GM19025 (cell line): ENCODE measurements around the gene LTBP1.
"Not testable (repeated sequence)": the region's sequence is repeated elsewhere in the genome, so short reads cannot be mapped to it uniquely, and the experiment has no call there.

Experiments
- ATAC-seq: cut with Tn5 transposase; IDR thresholded peaks from one replicate; pipeline ENCODE4 v1.9.1; 2021; ENCODE audit warnings: mild to moderate bottlenecking, low read depth, moderate library complexity; ENCODE audit not compliant: unreplicated experiment

LTBP1 gene

DNA sequence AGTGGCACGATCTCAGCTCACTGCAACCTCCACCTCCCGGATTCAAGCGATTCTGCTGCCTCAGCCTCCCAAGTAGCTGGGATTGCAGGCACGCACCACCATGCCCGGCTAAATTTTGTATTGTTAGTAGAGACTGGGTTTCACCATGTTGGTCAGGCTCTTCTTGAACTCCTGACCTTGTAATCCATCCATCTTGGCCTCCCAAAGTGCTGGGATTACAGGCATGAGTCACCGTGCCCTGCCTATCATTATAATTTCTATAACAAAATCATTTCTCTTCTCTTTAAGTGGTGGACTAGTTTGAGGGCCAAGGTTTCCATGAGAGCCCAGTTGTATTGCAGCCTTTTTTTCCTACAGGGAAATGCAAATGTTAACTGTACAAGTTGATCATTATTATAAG, 442.9 kb downstream of the LTBP1 start:
- ATAC-seq, result not testable (repeated sequence)

DNA sequence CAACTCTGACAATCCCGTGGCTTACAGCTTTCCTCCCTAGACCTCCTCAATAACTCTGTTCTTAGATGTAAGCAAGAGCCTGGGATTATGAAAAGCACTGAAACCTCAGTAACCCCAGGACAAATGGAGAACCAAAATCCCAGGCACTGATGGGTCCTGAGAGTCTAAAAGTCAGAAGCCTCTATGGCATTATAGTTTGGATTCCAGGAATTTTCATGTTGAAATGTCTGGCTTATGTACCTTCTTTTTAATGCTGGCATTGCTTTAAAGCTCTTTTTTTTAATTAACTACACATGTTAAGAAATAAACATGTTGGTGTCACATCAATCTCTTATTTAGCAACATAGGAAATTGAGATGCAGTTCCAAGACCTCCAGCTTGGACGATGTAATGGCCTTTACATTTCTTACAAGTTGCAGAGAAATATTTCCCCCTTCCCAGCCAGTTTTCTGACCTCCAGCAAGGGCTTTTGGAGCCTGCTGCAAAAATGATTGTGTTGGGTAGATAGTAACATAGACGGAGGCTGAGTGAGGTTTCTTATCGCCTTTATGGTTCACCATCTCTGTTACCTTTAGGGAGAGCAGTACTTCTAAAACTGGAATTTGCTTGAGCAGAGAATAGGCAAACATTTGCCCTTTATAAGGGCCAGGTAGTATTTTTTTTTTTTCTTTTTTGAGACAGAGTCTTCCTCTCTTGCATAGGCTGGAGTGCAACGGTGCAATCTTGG, 444.9 kb downstream of the LTBP1 start:
- ATAC-seq, result no peak

DNA sequence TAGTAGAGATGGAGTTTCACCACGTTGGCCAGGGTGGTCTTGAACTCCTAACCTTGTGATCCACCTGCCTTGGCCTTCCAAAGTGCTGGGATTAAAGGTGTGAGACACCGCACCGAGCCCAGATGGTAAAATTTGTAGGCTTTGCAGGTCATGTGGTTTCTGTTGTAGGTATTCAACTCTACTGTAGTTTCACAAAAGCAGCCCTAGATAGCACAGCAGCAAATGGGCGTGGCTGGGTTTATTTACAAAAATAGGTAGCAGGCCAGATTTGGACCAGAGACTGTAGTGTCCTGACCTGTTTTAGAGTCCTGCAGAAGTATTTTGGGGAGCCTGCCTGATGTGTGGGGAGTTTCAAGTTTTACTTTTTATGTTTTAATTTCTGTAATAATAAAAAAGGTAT, 445.6 kb downstream of the LTBP1 start:
- ATAC-seq, result no peak

DNA sequence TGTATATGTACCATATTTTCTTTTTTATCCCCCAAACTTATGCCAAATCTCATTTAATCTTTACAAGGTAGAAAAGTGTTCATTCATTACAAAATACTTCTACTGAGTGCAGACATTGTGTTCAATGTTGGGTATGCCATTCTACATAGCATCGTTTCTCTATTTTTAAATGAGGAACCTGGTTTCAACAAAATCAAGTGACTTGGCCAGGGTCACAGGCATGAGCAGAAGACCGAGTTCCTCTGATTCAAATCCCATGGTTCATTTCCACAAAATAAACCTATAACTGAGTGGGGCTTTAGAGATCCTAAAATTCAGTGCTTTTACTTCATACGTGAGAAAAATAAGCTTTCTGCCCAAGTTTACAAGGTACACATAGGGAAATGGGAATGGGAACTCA, 448.3 kb downstream of the LTBP1 start:
- ATAC-seq, result no peak

DNA sequence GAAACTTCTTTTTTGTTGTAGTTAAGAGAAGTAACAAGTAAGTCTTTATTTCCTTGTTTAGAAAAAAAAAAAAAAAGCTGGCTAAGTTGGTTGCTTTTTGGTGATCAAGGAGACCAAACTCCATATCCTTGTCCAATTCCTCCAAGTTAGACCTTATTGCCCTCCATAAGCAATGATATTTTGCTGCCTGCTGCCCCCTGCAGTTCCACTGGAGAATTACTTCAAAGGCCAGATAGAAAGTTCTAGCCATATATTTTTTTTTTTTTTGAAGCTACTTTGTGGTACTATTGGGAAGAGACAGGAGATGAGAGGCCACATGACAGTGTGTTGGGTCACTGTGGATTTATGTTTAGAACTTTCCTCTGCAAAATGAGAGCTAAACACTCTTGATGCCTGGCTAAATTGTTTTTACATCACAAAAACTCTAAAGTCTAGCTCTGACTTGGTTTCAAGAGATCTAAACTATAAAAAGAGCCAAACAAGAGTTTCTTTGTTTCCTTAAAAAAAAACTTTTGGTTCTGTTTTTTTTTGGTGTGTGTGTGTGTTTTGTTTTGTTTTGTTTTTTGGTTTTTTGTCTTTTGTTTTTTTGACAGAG, 449.0 kb downstream of the LTBP1 start:
- no peak for ATAC-seq

DNA sequence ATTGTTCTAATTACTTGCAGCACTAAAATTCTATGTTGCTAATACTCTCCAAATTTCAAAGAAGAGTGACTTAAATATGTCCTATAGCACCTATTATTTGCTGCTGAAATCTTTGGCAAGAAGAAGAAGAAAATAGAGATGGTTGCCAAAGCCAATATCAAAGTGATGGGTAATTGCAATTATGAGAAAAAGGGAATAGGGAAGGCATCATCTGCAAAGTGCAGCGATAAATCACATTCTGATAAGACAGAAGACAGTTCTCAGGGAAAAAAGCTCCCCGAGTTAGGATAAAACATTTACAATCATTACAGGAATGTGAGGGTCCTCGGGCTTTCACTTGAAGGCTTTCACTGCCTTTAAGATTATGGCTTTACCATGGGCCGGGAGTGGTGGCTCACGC, 457.6 kb downstream of the LTBP1 start:
- no peak for ATAC-seq

DNA sequence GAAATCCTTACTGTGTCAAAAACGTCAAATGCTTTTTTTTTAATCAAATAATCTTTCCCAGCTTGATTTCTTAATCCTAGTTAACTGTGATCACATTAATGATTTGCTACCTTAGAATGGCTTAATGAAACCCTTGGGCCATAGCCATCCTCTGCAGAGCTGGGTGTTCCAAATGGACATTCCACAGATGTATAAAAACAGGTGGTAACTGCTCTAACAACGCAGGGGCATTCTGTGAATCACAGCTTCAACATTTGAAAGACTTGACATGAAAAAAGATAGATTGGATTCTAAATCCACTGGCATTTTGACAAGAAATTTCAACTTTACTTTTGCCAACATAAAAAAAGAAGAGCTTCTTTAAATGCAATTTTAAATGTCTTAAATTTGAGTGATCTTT, 459.9 kb downstream of the LTBP1 start:
- no peak for ATAC-seq

DNA sequence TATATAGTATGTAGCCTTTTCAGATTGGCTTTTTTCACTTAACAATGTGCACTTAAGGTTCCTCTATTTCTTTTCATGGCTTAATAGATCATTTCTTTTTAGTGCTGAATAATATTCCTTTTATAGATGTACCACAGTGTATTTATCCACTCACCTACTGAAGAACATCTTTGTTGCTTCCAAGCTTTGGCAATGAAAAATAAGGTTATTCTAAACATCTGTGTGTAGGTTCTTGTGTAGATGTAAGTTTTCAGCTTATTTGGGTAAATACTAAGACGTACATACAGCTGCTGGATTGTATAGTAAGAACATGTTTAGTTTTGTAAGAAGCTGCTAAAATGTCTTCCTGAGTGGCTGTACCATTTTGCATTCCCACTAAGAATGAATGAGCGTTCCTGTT, 461.4 kb downstream of the LTBP1 start:
- no peak for ATAC-seq

DNA sequence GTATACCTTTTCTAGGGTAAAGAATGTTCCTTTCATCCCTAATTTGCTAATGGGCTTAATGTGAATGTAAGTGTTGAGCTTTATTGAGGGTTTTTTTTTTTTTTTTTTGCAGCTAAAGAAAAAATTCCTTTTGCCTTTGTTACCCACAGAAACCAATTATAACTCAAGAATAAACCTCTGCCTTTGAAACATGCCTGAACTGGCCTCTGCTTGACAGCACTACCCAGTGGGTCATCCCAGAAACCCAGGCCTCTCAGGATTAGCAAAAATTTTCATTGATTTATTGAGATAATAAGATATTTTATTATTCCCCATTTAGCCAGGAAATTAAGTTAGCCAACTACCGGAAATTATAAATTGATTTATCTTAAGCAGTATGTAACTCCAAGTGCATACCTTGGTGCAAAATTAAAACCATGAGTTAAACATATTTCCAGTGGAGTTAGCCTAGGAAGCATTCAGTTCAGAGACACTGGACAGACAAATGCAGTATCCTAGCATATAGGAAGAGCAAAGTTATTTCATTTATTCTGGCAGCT, 462.7 kb downstream of the LTBP1 start:
- ATAC-seq, result no peak

DNA sequence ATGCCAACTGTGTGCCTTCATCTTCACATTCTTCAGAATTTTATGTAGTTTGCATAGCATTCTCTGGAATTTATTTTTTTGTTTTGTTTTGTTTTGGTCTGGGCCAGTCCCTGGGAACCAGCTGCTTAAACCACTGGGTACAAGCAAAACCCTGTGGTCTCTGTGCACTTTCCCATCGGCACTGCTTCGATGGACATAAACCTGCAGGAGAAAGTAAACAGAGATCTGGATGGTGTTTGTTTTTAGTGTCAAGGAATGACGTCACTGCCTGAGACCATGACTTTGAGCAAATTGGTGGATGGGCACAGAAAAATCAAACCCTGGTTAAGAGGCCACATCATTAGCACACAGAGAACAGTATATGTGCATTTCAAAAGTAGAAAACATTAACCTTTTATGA, 465.0 kb downstream of the LTBP1 start:
- ATAC-seq, result no peak

DNA sequence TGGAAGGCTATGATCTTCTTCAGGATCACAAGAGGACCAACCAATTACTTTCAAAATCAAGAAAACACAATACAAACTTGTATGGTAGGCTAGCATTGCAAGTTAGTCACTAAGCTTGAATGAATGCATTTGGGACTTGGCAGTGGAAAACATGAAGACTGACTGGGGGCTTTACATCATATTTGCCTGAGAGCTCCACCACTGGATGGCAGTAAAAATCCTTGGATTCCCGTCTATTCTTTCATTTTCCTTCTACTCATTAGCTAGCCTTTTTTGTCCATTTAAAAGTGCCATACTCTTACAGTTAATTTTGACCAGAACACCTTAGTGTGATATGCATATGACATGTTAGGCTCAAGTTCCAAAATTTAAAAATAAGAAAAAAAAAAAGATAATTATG, 466.2 kb downstream of the LTBP1 start:
- no peak for ATAC-seq

DNA sequence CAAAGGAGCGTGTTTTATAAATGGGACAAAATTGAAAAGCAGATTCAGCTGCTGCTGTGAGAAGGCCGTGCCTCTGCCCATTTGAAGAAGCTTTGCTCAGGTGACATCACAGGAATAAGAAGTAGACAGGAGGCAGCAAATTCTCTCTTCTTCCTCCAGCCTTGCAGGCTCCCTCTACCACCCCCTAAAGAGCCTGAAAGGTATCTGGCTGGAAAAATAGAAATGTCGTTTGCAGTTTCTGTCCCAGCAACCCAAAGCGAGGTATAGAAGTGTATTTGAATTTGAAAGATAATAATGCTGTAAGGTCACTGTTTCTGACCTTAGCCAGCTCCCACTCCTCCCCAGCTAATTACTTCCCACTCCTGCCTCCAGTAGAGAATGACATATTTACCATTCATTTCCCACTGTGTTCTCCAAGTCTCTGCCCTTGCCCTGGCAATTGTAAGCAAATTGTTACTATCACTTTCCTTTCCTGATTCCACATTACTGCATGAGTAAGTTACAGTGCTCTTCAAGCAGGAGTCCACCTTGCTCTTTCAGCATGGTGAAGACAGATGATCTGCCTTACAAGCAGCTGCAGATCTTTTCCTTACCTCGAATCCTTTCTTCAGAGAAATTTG, 472.9 kb downstream of the LTBP1 start:
- ATAC-seq, result no peak

DNA sequence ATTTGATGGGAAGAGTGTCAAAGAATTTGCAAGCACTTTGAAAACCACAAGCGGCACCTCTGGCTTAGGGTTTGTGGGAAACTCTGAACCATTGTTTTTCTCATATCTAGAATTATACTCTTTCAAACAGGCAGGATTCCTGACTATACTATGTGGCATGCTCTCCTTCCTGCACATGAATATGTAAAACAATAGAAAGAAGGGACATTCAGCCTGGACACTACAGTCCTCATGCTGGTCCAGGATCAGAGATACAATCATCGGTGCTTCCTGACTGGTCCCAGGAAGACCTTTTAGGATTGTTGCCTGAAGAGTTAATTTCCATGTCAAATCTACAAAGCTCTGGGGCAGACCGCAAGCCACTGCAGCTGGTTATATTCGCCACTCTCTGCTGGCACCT, 474.0 kb downstream of the LTBP1 start:
- no peak for ATAC-seq

DNA sequence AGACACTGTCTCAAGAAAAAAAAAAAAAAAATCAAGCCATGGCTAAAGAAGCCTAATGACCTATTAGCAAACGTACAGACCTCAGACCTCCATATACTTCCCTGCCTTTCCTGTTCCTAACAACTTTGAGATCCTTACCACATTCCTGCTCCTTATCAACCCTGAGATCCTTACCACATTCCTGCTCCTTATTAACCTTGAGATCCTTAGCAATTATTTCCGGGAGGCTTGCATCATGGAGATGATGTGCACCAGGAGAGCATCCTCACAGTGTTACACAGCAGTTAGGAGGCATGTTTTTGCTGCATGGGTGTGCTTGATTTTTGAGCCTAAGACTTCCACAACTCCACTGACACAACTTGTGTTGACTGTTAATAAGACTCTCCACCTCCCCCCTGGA, 475.1 kb downstream of the LTBP1 start:
- no peak for ATAC-seq

DNA sequence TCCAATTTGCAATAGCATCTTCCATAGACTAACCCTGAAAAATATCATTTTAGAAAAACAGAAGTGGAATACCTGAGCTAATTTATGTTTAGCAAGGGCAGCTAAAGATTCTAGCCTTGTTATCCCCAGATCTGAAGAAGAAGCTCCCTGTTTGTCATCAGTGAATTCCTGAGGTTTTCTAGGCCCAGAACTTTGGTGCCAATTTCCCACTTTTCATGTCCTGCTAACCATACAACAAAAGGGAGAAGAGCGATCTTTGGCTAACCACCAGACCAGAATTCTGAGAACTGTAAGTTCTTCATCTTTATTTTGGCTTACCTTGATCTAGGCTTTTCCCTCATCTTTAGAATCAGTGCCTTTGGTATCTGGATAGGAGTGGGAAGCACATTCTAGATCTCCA, 478.4 kb downstream of the LTBP1 start:
- ATAC-seq, result no peak

DNA sequence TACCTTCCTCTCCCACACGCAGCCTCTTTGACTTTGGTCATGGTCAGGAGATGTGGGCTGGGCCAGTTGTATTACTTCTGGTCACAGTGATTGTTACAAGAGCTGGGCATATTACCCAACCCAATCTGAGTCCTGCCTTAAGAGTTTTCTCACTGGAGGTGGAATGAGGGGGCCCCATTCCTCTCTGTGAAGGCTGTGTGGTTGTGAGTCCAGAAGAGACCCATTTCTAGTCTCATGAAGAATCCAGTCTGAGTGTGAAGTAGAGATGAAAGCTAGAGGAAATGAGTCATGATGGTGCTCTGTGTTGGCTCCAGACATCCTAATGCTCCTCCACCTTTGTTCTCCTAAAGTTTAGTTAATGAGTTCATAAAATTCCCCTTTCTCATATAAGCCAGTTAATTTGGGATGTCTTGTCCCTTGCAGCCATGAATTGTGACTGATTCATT, 478.9 kb downstream of the LTBP1 start:
- no peak for ATAC-seq

DNA sequence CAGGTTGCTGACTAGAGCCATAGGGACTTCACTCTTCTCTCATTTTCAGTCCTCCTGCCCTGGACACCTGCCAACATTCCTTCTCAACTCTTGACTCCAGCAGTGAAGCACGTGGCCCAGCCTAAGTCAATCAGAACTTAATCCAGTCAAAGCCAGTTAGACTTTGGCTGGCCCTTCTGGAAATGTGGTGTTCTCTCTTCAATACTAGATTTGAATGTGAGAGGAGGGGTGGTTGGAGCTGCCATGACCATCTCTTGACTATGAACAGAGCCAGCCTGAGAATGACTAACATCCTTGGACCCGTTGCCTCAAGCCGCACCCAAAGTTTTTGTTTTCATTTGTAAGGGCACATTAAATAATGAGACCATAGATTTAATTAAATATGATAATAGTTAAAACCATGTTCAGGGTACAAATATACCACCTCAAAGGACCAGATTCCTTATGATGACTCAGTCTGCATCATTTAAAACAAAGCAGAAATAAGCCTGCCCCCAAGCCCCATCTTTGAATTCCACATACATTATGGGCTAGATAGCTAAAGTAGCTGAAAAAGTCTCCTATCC, 480.0 kb downstream of the LTBP1 start:
- no peak for ATAC-seq

DNA sequence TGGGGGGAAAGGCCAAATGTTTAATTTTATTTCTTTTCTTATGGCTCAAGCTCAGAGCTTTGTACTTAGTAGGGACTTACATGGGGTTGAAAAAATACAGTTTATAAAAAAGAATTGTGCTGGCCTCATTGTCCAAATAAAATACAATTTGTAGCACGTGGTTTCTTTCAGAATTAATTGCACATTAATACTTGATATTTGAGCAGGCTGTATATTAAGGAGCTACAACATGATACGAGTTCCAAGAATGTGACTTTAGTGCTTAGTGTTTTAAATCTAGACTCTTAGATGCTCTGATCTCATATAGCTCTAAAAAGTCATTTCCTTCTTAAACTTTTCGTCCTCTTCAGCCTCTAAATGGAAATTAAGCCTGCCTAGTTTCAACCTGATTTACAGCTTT, 483.3 kb downstream of the LTBP1 start:
- no peak for ATAC-seq

DNA sequence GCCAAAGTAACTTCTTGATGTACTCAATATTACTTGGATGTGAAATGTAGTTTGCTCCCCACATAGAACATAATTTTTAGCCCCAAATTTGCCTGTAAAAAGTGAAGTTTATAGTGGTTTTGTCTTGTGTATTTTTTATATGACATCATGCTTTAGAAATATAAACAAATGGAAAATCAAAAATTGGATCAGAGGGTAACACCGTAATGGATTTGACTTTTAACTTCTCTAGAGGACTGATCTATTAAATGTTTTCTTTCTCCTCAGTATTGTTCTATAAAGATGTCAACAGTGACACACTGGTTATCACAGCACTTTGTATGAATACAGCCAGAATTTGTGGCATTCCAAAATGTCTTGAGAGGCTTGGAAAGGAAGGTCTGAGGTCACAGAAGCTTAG, 484.1 kb downstream of the LTBP1 start:
- no peak for ATAC-seq

DNA sequence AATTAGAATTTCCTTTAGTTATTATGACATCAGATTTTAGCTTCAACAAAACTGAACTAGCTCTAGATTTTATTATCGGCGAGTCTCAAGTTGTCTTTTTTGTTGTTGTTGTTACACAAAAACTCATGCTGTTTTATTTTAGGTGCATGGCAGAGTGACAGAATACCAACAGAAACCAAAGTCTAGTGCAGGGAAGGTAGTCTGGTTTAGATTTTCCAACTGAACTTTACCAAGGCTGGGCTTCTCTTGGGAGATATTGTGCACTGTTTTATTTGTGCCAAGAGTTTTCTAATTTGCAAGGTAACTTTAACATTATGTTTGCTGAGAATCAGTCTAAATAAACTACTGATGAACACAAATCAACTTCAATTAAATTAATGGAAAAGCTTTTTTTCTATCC, 486.1 kb downstream of the LTBP1 start:
- no peak for ATAC-seq
